Mesenchymal stem cell (in vitro differentiated cells and primary cell): ENCODE results near the gene EHD1.

Source experiments
- DNase-seq: peaks from one replicate; pipeline ENCODE4 v3.0.0-alpha.2; 2013
- H2AFZ ChIP-seq: one replicate; pipeline ENCODE4 v1.6.1; 2013; ENCODE audit warnings: low read depth, mild to moderate bottlenecking, control low read depth, inconsistent platforms, low read length, moderate library complexity
- H2AK5ac ChIP-seq: 2 replicates; pipeline ENCODE4 v1.6.1; 2013; ENCODE audit warnings: low read length, moderate library complexity, mild to moderate bottlenecking, inconsistent platforms; ENCODE audit not compliant: severe bottlenecking
- H2BK120ac ChIP-seq: one replicate; pipeline ENCODE4 v1.6.1; 2013; ENCODE audit warnings: low read depth, mild to moderate bottlenecking, inconsistent platforms, low read length, moderate library complexity
- H2BK12ac ChIP-seq, 2 experiments: one replicate each; pipeline ENCODE4 v1.6.1; 2013; ENCODE audit warnings: inconsistent platforms in 2 of 2, low read length in 2 of 2, mild to moderate bottlenecking in 2 of 2, moderate library complexity in 2 of 2, control low read depth in 1 of 2
- H2BK15ac ChIP-seq: one replicate; pipeline ENCODE4 v1.6.1; 2013; ENCODE audit warnings: mild to moderate bottlenecking, low read depth, inconsistent platforms; ENCODE audit not compliant: poor library complexity, severe bottlenecking
- H2BK5ac ChIP-seq: 2 replicates; pipeline ENCODE4 v1.6.1; 2013; ENCODE audit warnings: low read depth, mild to moderate bottlenecking, low read length, control low read depth, inconsistent platforms; ENCODE audit not compliant: poor library complexity, severe bottlenecking
- H3K14ac ChIP-seq, 2 experiments: one replicate each; pipeline ENCODE4 v1.6.1; 2013; ENCODE audit warnings: inconsistent platforms in 2 of 2, low read length in 2 of 2, control low read depth in 1 of 2, mild to moderate bottlenecking in 1 of 2, moderate library complexity in 1 of 2
- H3K18ac ChIP-seq, 2 experiments: one replicate each; pipeline ENCODE4 v1.6.1; 2013; ENCODE audit warnings: inconsistent platforms in 2 of 2, low read length in 2 of 2, control low read depth in 1 of 2, low read depth in 1 of 2, mild to moderate bottlenecking in 1 of 2
- H3K23ac ChIP-seq, 2 experiments: one replicate each; pipeline ENCODE4 v1.6.1; 2013; ENCODE audit warnings: inconsistent platforms in 2 of 2, low read length in 2 of 2, mild to moderate bottlenecking in 2 of 2, moderate library complexity in 2 of 2, control low read depth in 1 of 2
- H3K27ac ChIP-seq: 2 replicates; pipeline ENCODE4 v1.5.1; 2013; ENCODE audit warnings: mild to moderate bottlenecking, moderate library complexity, low read length, control low read depth, inconsistent platforms; ENCODE audit not compliant: poor library complexity, severe bottlenecking
- H3K27me3 ChIP-seq, 2 experiments: 2 replicates each; pipeline versions ENCODE4 v1.6.1 to v1.7.0; 2013; ENCODE audit warnings: low read length in 2 of 2, mild to moderate bottlenecking in 2 of 2, moderate library complexity in 2 of 2, control low read depth in 1 of 2, inconsistent platforms in 1 of 2; ENCODE audit not compliant: control insufficient read depth in 1 of 2, insufficient read depth in 1 of 2
- H3K36me3 ChIP-seq, 2 experiments: 2 replicates each; pipeline versions ENCODE4 v1.6.1 to v1.7.0; 2013; ENCODE audit warnings: low read length in 2 of 2, control low read depth in 1 of 2, inconsistent platforms in 1 of 2, low read depth in 1 of 2, mild to moderate bottlenecking in 1 of 2; ENCODE audit not compliant: insufficient read depth in 2 of 2, control insufficient read depth in 1 of 2
- H3K4ac ChIP-seq, 2 experiments: one replicate each; pipeline ENCODE4 v1.6.1; 2013; ENCODE audit warnings: inconsistent platforms in 2 of 2, low read length in 2 of 2, mild to moderate bottlenecking in 2 of 2, moderate library complexity in 2 of 2, control low read depth in 1 of 2, low read depth in 1 of 2
- H3K4me1 ChIP-seq: 2 replicates; pipeline ENCODE4 v1.6.1; 2013; ENCODE audit warnings: low read depth, low read length, control low read depth; ENCODE audit not compliant: control insufficient read depth, insufficient read depth
- H3K4me2 ChIP-seq: 2 replicates; pipeline ENCODE4 v1.6.1; 2013; ENCODE audit warnings: low read length, mild to moderate bottlenecking, inconsistent platforms; ENCODE audit not compliant: poor library complexity, severe bottlenecking
- H3K4me3 ChIP-seq, 2 experiments: 2 replicates each; pipeline versions ENCODE4 v1.5.1 to v1.7.0; 2013; ENCODE audit warnings: low read length in 2 of 2, mild to moderate bottlenecking in 2 of 2, control low read depth in 1 of 2, low read depth in 1 of 2; ENCODE audit not compliant: insufficient read depth in 1 of 2
- H3K79me1 ChIP-seq: replicated peaks from 2 replicates; pipeline ENCODE4 v1.6.1; 2013; ENCODE audit warnings: mild to moderate bottlenecking, control low read depth, low read length, inconsistent platforms; ENCODE audit not compliant: poor library complexity, severe bottlenecking
- H3K9ac ChIP-seq: 2 replicates; pipeline ENCODE4 v1.7.0; 2013; ENCODE audit warnings: mild to moderate bottlenecking, low read length, moderate library complexity
- H3K9me3 ChIP-seq: 2 replicates; pipeline ENCODE4 v1.7.0; 2013; ENCODE audit warnings: mild to moderate bottlenecking, low read length; ENCODE audit not compliant: control insufficient read depth
- H4K8ac ChIP-seq: one replicate; pipeline ENCODE4 v1.6.1; 2013; ENCODE audit warnings: inconsistent platforms, mild to moderate bottlenecking, low read length, moderate library complexity
- H4K91ac ChIP-seq: one replicate; pipeline ENCODE4 v1.6.1; 2013; ENCODE audit warnings: mild to moderate bottlenecking, low read length, inconsistent platforms
- WGBS: methylation state at CpG from one replicate; pipeline ENCODE4 v1.1.7; 2013; ENCODE audit warnings: mixed read lengths; 5-methylcytosine and 5-hydroxymethylcytosine counted together

The EHD1 gene

DNA sequence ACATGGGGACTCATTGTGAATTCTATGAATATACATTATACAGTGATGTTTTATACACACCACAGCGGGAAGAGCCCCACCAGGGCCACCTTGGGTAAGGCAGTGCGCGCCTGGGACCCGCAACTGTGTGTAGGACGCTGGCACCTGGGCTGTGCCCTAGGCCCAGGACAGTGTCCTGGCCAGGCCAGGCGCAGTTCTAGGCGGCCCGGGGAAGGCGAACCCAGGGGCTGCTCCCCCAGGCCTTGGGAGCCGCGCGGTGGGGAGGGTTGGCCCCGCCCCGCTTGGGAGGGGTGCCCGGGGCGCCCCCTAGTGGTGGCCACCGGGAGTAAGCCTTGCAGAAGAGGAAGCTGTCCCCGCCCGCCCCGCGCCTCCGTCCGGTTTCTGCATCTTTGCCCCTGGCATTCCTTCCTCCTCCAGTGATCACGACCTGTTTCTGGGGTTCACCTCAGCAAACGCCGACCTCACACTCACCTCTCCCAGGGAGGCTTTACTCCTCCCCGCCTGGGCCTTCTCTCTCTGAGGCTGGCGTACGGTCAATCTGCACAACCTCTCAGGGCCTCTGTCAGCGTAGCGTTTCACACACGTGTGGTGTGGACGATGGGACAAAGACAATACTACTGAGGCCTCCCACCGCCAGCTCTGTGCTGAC lies 9.5 kb upstream of the EHD1 start:
- Histone ChIP-seq H3K79me1 (no peaks in the 10 kb centered on the region), H2BK120ac (no peak overlapping the region), H3K4me1 (peaks cover 17% of the 10 kb centered on the region), H3K4ac (peak overlapping the region in 1 of 2 experiments; percentile 90), H3K23ac (no peak overlapping the region), H3K4me2 (peak overlapping the region; percentile 1), H3K27ac (no peak overlapping the region), H2AK5ac (no peak overlapping the region), H2AFZ (peak overlapping the region; percentile 96), H2BK5ac (no peak overlapping the region), H3K14ac (peak overlapping the region in 1 of 2 experiments; percentile 84), H3K9me3 (no peaks in the 10 kb centered on the region), H4K8ac (peak overlapping the region; percentile 95), H2BK12ac (peak overlapping the region; percentile 89 to 95), H2BK15ac (peak overlapping the region; percentile 20), H3K9ac (peak overlapping the region; percentile 70), H3K18ac (peak overlapping the region; percentile 37 to 90), H3K27me3 (no peaks in the 10 kb centered on the region), H3K4me3 (peak overlapping the region in 1 of 2 experiments; percentile 71), H4K91ac (peak overlapping the region; percentile 94), H3K36me3 (no peaks in the 10 kb centered on the region)
- 20% methylated on average over 34 of the region's 34 CpGs for WGBS
- peak; percentile 62 for DNase-seq

DNA sequence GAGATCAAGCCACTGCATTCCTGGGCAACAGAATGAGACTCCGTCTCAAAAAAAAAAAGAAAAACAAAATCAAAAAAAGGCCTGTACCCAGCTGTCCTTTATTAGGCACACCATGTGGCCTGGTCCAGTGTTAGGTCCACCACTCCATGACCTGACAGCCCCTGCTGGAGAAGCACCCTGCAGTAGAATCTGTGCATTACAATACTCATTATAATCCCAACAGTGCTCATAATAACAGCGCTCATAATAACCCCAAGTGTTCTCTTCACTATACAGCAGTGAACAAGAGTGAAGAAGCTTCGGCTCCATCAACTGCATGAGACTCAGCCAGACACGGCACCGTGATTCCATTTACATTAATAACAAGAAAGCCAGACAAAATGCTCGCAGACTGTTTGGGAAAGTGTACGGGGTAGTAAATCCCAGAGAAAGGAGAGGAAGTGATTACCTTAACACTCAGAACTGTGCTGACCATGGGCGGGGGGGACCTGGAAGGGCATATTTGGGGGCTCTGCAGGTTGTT lies 8.9 kb upstream of the EHD1 start:
- H3K14ac ChIP-seq = no peak overlapping the region
- H3K36me3 ChIP-seq = no peaks in the 10 kb centered on the region
- no peak overlapping the region for H2BK5ac ChIP-seq
- no peak overlapping the region for H2AK5ac ChIP-seq
- no peaks in the 10 kb centered on the region for H3K27me3 ChIP-seq
- H2BK15ac ChIP-seq = no peak overlapping the region
- DNase-seq = no peak
- no peak overlapping the region for H3K27ac ChIP-seq
- peaks cover 17% of the 10 kb centered on the region for H3K4me1 ChIP-seq
- no peak overlapping the region for H4K91ac ChIP-seq
- peak overlapping the region; percentile 70 for H3K9ac ChIP-seq
- H2AFZ ChIP-seq = peak overlapping the region; percentile 96
- peak overlapping the region in 1 of 2 experiments; percentile 11 for H3K4ac ChIP-seq
- no peak overlapping the region for H2BK12ac ChIP-seq
- no peaks in the 10 kb centered on the region for H3K79me1 ChIP-seq
- no peak overlapping the region for H3K4me3 ChIP-seq
- peak overlapping the region in 1 of 2 experiments; percentile 23 for H3K18ac ChIP-seq
- no peak overlapping the region for H4K8ac ChIP-seq
- H3K4me2 ChIP-seq = no peak overlapping the region
- no peaks in the 10 kb centered on the region for H3K9me3 ChIP-seq
- H3K23ac ChIP-seq = no peak overlapping the region
- WGBS = 88% methylated on average over 5 of the region's 8 CpGs
- H2BK120ac ChIP-seq = no peak overlapping the region

GRCh38 chr11:64885367-64886286 lies 7.2 kb upstream of the EHD1 start:
- Histone ChIP-seq H3K23ac (no peak overlapping the region), H2BK15ac (peak overlapping the region; percentile 71), H3K4ac (peak overlapping the region; percentile 46 to 74), H2AFZ (no peak overlapping the region), H4K91ac (peak overlapping the region; percentile 75), H2BK12ac (peak overlapping the region; percentile 73 to 89), H4K8ac (peak overlapping the region; percentile 75), H3K27me3 (no peaks in the 10 kb centered on the region), H3K27ac (no peak overlapping the region), H3K9ac (no peak overlapping the region), H3K36me3 (no peaks in the 10 kb centered on the region), H2AK5ac (peak overlapping the region; percentile 34), H3K18ac (peak overlapping the region; percentile 81 to 89), H3K79me1 (no peaks in the 10 kb centered on the region), H3K4me3 (peak overlapping the region in 1 of 2 experiments; percentile 33), H2BK120ac (no peak overlapping the region), H3K9me3 (no peaks in the 10 kb centered on the region), H3K4me1 (peaks cover 17% of the 10 kb centered on the region), H3K14ac (peak overlapping the region in 1 of 2 experiments; percentile 69), H2BK5ac (no peak overlapping the region), H3K4me2 (no peak overlapping the region)
- WGBS = 51% methylated on average over 12 of the region's 15 CpGs
- peak; percentile 95 for DNase-seq

DNA sequence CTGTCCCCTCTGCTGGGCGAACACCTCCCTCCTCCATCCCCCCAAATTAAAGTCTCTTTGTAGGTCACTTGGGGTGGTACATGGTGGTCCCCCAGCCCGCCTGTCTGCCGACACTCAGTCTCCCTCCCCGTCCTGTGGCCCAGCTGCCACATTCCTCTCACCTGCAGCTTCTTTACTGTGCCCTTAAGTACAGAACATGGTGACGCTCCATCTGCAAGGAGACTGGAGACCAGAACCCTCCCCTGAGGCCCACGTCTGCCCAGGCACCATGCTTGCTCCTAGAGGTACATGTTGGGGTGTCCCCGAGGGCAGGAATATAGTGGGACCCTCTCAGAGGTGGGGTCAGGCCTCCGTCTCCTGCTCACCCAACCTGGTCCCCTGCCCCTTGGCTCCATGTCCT lies 5.6 kb upstream of the EHD1 start:
- no peak overlapping the region for H3K4me3 ChIP-seq
- H2BK120ac ChIP-seq = no peak overlapping the region
- H3K79me1 ChIP-seq = peaks cover 3% of the 10 kb centered on the region
- no peak overlapping the region for H3K14ac ChIP-seq
- H2BK12ac ChIP-seq = no peak overlapping the region
- DNase-seq = no peak
- H3K27me3 ChIP-seq = no peaks in the 10 kb centered on the region
- no peak overlapping the region for H3K23ac ChIP-seq
- H3K36me3 ChIP-seq = no peaks in the 10 kb centered on the region
- H3K4me2 ChIP-seq = no peak overlapping the region
- no peaks in the 10 kb centered on the region for H3K9me3 ChIP-seq
- WGBS = 89% methylated on average over 8 of the region's 8 CpGs
- H3K18ac ChIP-seq = no peak overlapping the region
- peaks cover 20% of the 10 kb centered on the region for H3K4me1 ChIP-seq
- no peak overlapping the region for H3K9ac ChIP-seq
- H2AK5ac ChIP-seq = no peak overlapping the region
- no peak overlapping the region for H2BK5ac ChIP-seq
- no peak overlapping the region for H2AFZ ChIP-seq
- H2BK15ac ChIP-seq = no peak overlapping the region
- no peak overlapping the region for H4K8ac ChIP-seq
- no peak overlapping the region for H4K91ac ChIP-seq
- H3K4ac ChIP-seq = no peak overlapping the region
- H3K27ac ChIP-seq = no peak overlapping the region
